Liver (tissue), 9 donors: Measurements from ENCODE around the gene HTR3A. TPM values are rescaled to one million over a fixed set of nuclear protein-coding genes. Genes with fewer than 3 reads are reported as not detected.
"Not testable (repeated sequence)": the region's sequence is repeated elsewhere in the genome, so short reads cannot be mapped to it uniquely, and the experiment has no call there.

ENCODE experiments used
- DNase-seq: peaks from one replicate; pipeline ENCODE4 v3.0.0-alpha.2; 2017; ENCODE audit warnings: low spot score
- H3K27ac ChIP-seq, 2 donors: one replicate each; pipeline ENCODE4 v1.7.0; 2013; ENCODE audit warnings: inconsistent platforms in 2 of 2, low read length in 2 of 2, control low read depth in 1 of 2, low read depth in 1 of 2, mild to moderate bottlenecking in 1 of 2
- H3K27me3 ChIP-seq, 4 donors: one replicate each; pipeline versions ENCODE4 v1.6.1 to v1.7.0; 2013; ENCODE audit warnings: low read length in 3 of 4, inconsistent platforms in 1 of 4, mild to moderate bottlenecking in 1 of 4, moderate library complexity in 1 of 4; ENCODE audit not compliant: control insufficient read depth in 4 of 4, insufficient read depth in 4 of 4
- H3K36me3 ChIP-seq, 4 donors: one replicate each; pipeline versions ENCODE4 v1.6.1 to v1.7.0; 2013; ENCODE audit warnings: low read length in 3 of 4, mild to moderate bottlenecking in 3 of 4, low read depth in 1 of 4, moderate library complexity in 1 of 4; ENCODE audit not compliant: control insufficient read depth in 4 of 4, insufficient read depth in 3 of 4
- H3K4me1 ChIP-seq, 4 donors: one replicate each; pipeline versions ENCODE4 v1.6.1 to v1.7.0; 2013; ENCODE audit warnings: low read length in 3 of 4, mild to moderate bottlenecking in 3 of 4, moderate library complexity in 1 of 4; ENCODE audit not compliant: control insufficient read depth in 4 of 4, insufficient read depth in 4 of 4
- H3K4me3 ChIP-seq, 3 donors: one replicate each; pipeline versions ENCODE4 v1.6.1 to v1.7.0; 2013; ENCODE audit warnings: low read length in 3 of 3, control low read depth in 1 of 3, low read depth in 1 of 3, mild to moderate bottlenecking in 1 of 3
- H3K9ac ChIP-seq, 2 donors: one replicate each; pipeline ENCODE4 v1.7.0; 2013; ENCODE audit warnings: low read length in 2 of 2, mild to moderate bottlenecking in 2 of 2, moderate library complexity in 2 of 2, control low read depth in 1 of 2, low read depth in 1 of 2
- H3K9me3 ChIP-seq, 4 donors: one replicate each; pipeline versions ENCODE4 v1.6.1 to v1.7.0; 2013; ENCODE audit warnings: low read length in 3 of 4; ENCODE audit not compliant: control insufficient read depth in 4 of 4
- EGR1 ChIP-seq, 2 donors: IDR thresholded peaks; 2 replicates each; pipeline ENCODE4 v1.6.1; 2016 to 2018; ENCODE audit warnings: antibody characterized with exemption in 2 of 2, low read depth in 2 of 2
- FOXA1 ChIP-seq: IDR thresholded peaks from 2 replicates; pipeline ENCODE4 v1.6.1; 2016; ENCODE audit warnings: antibody characterized with exemption
- FOXA2 ChIP-seq: IDR thresholded peaks from 2 replicates; pipeline ENCODE4 v1.6.1; 2016; ENCODE audit warnings: antibody characterized with exemption
- HNF4A ChIP-seq, 2 donors: conservative IDR thresholded peaks; 2 replicates each; pipeline ENCODE4 v1.6.1; 2016; ENCODE audit warnings: antibody characterized with exemption in 2 of 2, mild to moderate bottlenecking in 2 of 2
- HNF4G ChIP-seq: IDR thresholded peaks from 2 replicates; pipeline ENCODE4 v1.6.1; 2016; ENCODE audit warnings: antibody characterized with exemption
- JUND ChIP-seq, 2 donors: IDR thresholded peaks; 2 replicates each; pipeline ENCODE4 v1.6.1; 2016; ENCODE audit warnings: antibody characterized with exemption in 2 of 2
- NR2F2 ChIP-seq: IDR thresholded peaks from 2 replicates; pipeline ENCODE4 v1.6.1; 2016; ENCODE audit warnings: antibody characterized with exemption
- RXRA ChIP-seq, 2 donors: IDR thresholded peaks; 2 replicates each; pipeline ENCODE4 v1.6.1; 2017 to 2018; ENCODE audit warnings: antibody characterized with exemption in 2 of 2, mild to moderate bottlenecking in 1 of 2
- SP1 ChIP-seq: IDR thresholded peaks from 2 replicates; pipeline ENCODE4 v1.6.1; 2018; ENCODE audit warnings: antibody characterized with exemption, mild to moderate bottlenecking
- TAF1 ChIP-seq: conservative IDR thresholded peaks from 2 replicates; pipeline ENCODE4 v1.6.1; 2016; ENCODE audit warnings: antibody characterized with exemption, mild to moderate bottlenecking
- YY1 ChIP-seq: IDR thresholded peaks from 2 replicates; pipeline ENCODE4 v1.6.1; 2016; ENCODE audit warnings: antibody characterized with exemption, mild to moderate bottlenecking
- WGBS: extraction: QIAGEN DNeasy Blood & Tissue Kit; methylation state at CpG from one replicate; pipeline ENCODE4 v1.1.7; 2013; 5-methylcytosine and 5-hydroxymethylcytosine counted together
- polyA plus RNA-seq, 2 donors: library from polyadenylated mRNA; stranded (reverse) in 1 of 2; unstranded in 1 of 2; fragments of 200-250 nt in 1 of 2; fragments of >200 nt in 1 of 2; fragmentation: Nextera tagmentation in 1 of 2; extraction: Ambion mirVana in 1 of 2; gene quantifications; one replicate each; pipeline versions ENCODE4 v1.2.1 to v1.2.3, GENCODE V29; 2013 to 2015
- total RNA-seq, 2 donors: library from RNA; depleted of rRNA; stranded (reverse); fragments of >200 nt; gene quantifications; one replicate each; pipeline ENCODE4 v1.2.3, GENCODE V29; 2014
- TF ChIP-seq, protein P1 (sequence below): IDR thresholded peaks from 2 replicates; pipeline ENCODE4 v1.6.1; 2016; ENCODE audit warnings: antibody characterized with exemption
- TF ChIP-seq, protein P2 (sequence below): IDR thresholded peaks from 2 replicates; pipeline ENCODE4 v1.6.1; 2016; ENCODE audit warnings: antibody characterized with exemption
- TF ChIP-seq, protein P3 (sequence below): IDR thresholded peaks from 2 replicates; pipeline ENCODE4 v1.6.1; 2016; ENCODE audit warnings: antibody characterized with exemption, mild to moderate bottlenecking
- TF ChIP-seq, protein P4 (sequence below): IDR thresholded peaks from 2 replicates; pipeline ENCODE4 v1.6.1; 2016; ENCODE audit warnings: antibody characterized with exemption
- donor health status: healthy.
- donor health status: healthy.
- donor health status: healthy.
- donor health status: healthy.
- donor health status: healthy.

The HTR3A gene
- total and polyA plus RNA-seq, 4 donors = not detected

DNA sequence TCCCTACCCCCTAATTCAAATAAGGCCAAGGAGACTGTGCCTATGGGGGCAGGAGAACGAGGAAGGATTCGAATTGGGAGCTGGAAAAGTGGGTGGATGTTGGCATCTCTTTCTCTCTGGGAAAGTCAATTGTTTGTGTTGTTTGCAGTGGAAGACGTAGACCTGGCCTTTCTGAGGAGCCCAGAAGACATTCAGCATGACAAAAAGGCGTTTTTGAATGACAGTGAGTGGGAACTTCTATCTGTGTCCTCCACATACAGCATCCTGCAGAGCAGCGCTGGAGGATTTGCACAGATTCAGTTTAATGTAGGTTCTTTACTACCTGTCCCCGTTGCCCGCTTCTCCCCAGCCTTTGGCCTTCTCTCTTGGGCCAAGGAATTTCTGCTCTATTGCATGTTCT is 42.1 kb upstream of the HTR3A start (continued):
- TF ChIP-seq, protein P1, sequence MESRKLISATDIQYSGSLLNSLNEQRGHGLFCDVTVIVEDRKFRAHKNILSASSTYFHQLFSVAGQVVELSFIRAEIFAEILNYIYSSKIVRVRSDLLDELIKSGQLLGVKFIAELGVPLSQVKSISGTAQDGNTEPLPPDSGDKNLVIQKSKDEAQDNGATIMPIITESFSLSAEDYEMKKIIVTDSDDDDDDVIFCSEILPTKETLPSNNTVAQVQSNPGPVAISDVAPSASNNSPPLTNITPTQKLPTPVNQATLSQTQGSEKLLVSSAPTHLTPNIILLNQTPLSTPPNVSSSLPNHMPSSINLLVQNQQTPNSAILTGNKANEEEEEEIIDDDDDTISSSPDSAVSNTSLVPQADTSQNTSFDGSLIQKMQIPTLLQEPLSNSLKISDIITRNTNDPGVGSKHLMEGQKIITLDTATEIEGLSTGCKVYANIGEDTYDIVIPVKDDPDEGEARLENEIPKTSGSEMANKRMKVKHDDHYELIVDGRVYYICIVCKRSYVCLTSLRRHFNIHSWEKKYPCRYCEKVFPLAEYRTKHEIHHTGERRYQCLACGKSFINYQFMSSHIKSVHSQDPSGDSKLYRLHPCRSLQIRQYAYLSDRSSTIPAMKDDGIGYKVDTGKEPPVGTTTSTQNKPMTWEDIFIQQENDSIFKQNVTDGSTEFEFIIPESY = no peak
- TF ChIP-seq JUND (IDR thresholded peaks at IDR 0.05) (no peak), HNF4A (conservative IDR thresholded peaks at IDR 0.05) (no peak), RXRA (IDR thresholded peaks at IDR 0.05) (no peak)

DNA sequence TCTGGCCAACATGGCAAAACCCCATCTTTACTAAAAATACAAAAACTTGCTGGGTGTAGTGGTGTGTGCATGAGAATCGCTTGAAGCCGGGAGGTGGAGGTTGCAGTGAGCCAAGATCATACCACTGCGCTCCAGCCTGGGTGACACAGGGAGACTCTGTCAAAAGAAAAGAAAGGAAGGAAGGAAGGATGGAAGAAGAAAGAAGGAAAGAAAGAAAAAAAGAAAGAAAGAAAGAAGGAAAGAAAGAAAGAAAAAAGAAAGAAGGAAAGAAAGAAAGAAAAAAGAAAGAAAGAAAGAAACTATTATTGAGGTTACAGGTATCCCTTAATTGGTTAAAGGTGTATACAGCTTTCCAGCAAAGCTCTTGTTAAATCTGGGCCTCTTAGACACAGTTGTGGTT is 40.7 kb upstream of the HTR3A start:
- not testable (repeated sequence) for H3K9ac ChIP-seq, H3K27ac ChIP-seq, H3K4me1 ChIP-seq, DNase-seq, H3K27me3 ChIP-seq, H3K4me3 ChIP-seq, H3K36me3 ChIP-seq, H3K9me3 ChIP-seq
- 96% methylated on average over 3 of the region's 3 CpGs for WGBS

DNA sequence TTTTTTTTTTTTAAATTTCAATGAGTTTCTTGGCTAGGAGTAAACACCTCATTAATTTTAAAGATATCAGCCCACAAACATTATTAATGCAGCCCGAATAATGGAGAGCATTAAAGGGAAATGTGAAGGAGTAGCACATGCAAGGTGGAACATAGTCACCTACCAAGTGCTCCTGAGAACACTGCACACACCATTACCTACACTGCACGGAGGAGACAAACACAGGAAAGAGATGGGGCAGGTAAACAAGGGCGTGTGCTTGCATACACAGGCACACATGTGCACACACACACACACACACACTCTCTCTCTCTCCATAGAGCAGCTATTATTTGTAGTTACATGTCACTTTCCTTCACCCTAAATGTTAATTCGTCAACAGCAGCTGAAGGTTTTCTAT is 40.1 kb upstream of the HTR3A start:
- Histone ChIP-seq H3K9me3 (no peaks in the 10 kb centered on the region), H3K4me3 (no peak overlapping the region), H3K36me3 (no peaks in the 10 kb centered on the region), H3K27ac (no peak overlapping the region), H3K4me1 (no peaks in the 10 kb centered on the region), H3K27me3 (peaks cover 0 to 6% (median 0%) of the 10 kb centered on the region in 4 donors), H3K9ac (no peak overlapping the region)
- TF ChIP-seq, protein P2, sequence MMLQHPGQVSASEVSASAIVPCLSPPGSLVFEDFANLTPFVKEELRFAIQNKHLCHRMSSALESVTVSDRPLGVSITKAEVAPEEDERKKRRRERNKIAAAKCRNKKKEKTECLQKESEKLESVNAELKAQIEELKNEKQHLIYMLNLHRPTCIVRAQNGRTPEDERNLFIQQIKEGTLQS = no peak
- TF ChIP-seq HNF4A (conservative IDR thresholded peaks at IDR 0.05) = no peak
- no peak for TF ChIP-seq YY1
- TF ChIP-seq, protein P3, sequence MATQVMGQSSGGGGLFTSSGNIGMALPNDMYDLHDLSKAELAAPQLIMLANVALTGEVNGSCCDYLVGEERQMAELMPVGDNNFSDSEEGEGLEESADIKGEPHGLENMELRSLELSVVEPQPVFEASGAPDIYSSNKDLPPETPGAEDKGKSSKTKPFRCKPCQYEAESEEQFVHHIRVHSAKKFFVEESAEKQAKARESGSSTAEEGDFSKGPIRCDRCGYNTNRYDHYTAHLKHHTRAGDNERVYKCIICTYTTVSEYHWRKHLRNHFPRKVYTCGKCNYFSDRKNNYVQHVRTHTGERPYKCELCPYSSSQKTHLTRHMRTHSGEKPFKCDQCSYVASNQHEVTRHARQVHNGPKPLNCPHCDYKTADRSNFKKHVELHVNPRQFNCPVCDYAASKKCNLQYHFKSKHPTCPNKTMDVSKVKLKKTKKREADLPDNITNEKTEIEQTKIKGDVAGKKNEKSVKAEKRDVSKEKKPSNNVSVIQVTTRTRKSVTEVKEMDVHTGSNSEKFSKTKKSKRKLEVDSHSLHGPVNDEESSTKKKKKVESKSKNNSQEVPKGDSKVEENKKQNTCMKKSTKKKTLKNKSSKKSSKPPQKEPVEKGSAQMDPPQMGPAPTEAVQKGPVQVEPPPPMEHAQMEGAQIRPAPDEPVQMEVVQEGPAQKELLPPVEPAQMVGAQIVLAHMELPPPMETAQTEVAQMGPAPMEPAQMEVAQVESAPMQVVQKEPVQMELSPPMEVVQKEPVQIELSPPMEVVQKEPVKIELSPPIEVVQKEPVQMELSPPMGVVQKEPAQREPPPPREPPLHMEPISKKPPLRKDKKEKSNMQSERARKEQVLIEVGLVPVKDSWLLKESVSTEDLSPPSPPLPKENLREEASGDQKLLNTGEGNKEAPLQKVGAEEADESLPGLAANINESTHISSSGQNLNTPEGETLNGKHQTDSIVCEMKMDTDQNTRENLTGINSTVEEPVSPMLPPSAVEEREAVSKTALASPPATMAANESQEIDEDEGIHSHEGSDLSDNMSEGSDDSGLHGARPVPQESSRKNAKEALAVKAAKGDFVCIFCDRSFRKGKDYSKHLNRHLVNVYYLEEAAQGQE = no peak
- no peak for TF ChIP-seq HNF4G
- TF ChIP-seq SP1 = no peak
- TF ChIP-seq, protein P4, sequence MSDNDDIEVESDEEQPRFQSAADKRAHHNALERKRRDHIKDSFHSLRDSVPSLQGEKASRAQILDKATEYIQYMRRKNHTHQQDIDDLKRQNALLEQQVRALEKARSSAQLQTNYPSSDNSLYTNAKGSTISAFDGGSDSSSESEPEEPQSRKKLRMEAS = no peak
- TF ChIP-seq TAF1 = no peak
- no peak for TF ChIP-seq EGR1 (IDR thresholded peaks at IDR 0.05; ENCODE audit: low read depth in 2 of 2)
- no peak for TF ChIP-seq NR2F2
- no peak for TF ChIP-seq FOXA1
- no peak for TF ChIP-seq RXRA (IDR thresholded peaks at IDR 0.05)
- no peak for TF ChIP-seq JUND (IDR thresholded peaks at IDR 0.05)
- TF ChIP-seq FOXA2 = no peak
- no peak for DNase-seq
- 72% methylated on average over 4 of the region's 4 CpGs for WGBS
